Measurements from ENCODE around the gene MRPL1. TPM values are rescaled to one million over a fixed set of nuclear protein-coding genes. Genes with fewer than 3 reads are reported as not detected.

Gene MRPL1
- total RNA-seq, result 35.6 and 38.9 TPM in 2 replicates

GRCh38 chr4:77862478-77863216 lies at the start of gene MRPL1:
TSS of gene MRPL1 (plus strand) at chr4:77862830. CDS start at chr4:77862849, 19 bp downstream.

GRCh38 chr4:77818602-77819403 lies 43.8 kb upstream of the MRPL1 start, which contains the start of gene CNOT6L:
TSS of gene CNOT6L (minus strand) at chr4:77819368. CDS start at chr4:77819308, 60 bp downstream.

Small RNA genes lying within 50 kb of the gene (small RNA-seq; reads per million reads assigned to genes)
- gene AC112225.1, result not detected

Other genes with a start within 250 kb of the MRPL1 start
- gene CNOT6L, start 43.5 kb upstream of the MRPL1 start, total RNA-seq, result 39.8 and 45.8 TPM in 2 replicates
- 0.65 and 3.3 TPM in 2 replicates for gene FRAS1, start 194.5 kb downstream of the MRPL1 start, total RNA-seq